Gastrocnemius medialis (tissue), 4 donors: Measurements from ENCODE around the gene NCOA3. TPM values are rescaled to one million over a fixed set of nuclear protein-coding genes. Genes with fewer than 3 reads are reported as not detected.

Source experiments
- ATAC-seq, 2 donors: fragments of 150-250 bp; one replicate each; pipeline ENCODE4 v1.9.1; 2016
- DNase-seq, 2 donors: peaks; one replicate each; pipeline ENCODE4 v3.0.0-alpha.2; 2019
- H3K27ac ChIP-seq, 4 donors: fragments of 200-600 bp; sonication (generic); 1 replicate in 1 of 4; 2 replicates in 3 of 4; pipeline ENCODE4 v1.5.1; 2016 to 2018; ENCODE audit warnings: mild to moderate bottlenecking in 2 of 4, moderate library complexity in 1 of 4
- H3K27me3 ChIP-seq, 3 donors: fragments of 200-600 bp; sonication (generic) in 2 of 3; 1 replicate in 1 of 3; 2 replicates in 2 of 3; pipeline versions ENCODE4 v1.5.1 to v1.6.0; 2016 to 2019; ENCODE audit warnings: mild to moderate bottlenecking in 1 of 3, moderate library complexity in 1 of 3
- H3K36me3 ChIP-seq, 2 donors: fragments of 200-600 bp; sonication (generic) in 1 of 2; one replicate each; pipeline ENCODE4 v1.5.1; 2017 to 2018
- H3K4me1 ChIP-seq, 2 donors: fragments of 200-600 bp; sonication (generic) in 1 of 2; one replicate each; pipeline ENCODE4 v1.5.1; 2016 to 2017; ENCODE audit warnings: mild to moderate bottlenecking in 2 of 2
- H3K4me3 ChIP-seq, 4 donors: fragments of 200-600 bp; sonication (generic) in 3 of 4; 1 replicate in 1 of 4; 2 replicates in 3 of 4; pipeline ENCODE4 v1.5.1; 2016 to 2019; ENCODE audit warnings: mild to moderate bottlenecking in 2 of 4
- H3K9me3 ChIP-seq, 3 donors: fragments of 200-600 bp; sonication (generic) in 2 of 3; 1 replicate in 1 of 3; 2 replicates in 2 of 3; pipeline ENCODE4 v1.5.1; 2016 to 2019
- CTCF ChIP-seq, 5 experiments: fragments of 450-650 bp in 3 of 5; fragments of 200-600 bp in 2 of 5; sonication (generic) in 2 of 5; IDR thresholded peaks in 4 of 5; conservative IDR thresholded peaks in 1 of 5; 1 replicate in 4 of 5; 2 replicates in 1 of 5; pipeline ENCODE4 v1.5.1; 2016 to 2019; ENCODE audit warnings: antibody characterized with exemption in 5 of 5, mild to moderate bottlenecking in 3 of 5, moderate library complexity in 3 of 5
- POLR2A ChIP-seq, 2 donors: fragments of 450-650 bp; IDR thresholded peaks; one replicate each; pipeline ENCODE4 v1.6.1; 2017; ENCODE audit warnings: antibody characterized with exemption in 2 of 2, mild to moderate bottlenecking in 2 of 2, moderate library complexity in 2 of 2
- in situ Hi-C, 4 donors: fragments of 200-750 bp; cut with MboI; loops; one replicate each; pipeline versions ENCODE4 v1.15.0 to v1.8.0; 2017; ENCODE audit warnings: low sequenced_read_pairs in 4 of 4
- intact Hi-C: fragments of 100-400 bp; cut with DNase I; formaldehyde crosslinking; loops from one replicate; pipeline ENCODE4 v1.15.1; 2023; ENCODE audit warnings: low total_unique reads
- total RNA-seq, 4 donors: library from RNA; depleted of rRNA; stranded (reverse); fragments of >200 nt; gene quantifications; one replicate each; pipeline versions ENCODE4 v1.1.0 to v1.2.3, GENCODE V29; 2016

The NCOA3 gene
- total RNA-seq, 4 donors from 2014 or later = 52.5 to 86.1 (median 70.1) TPM

GRCh38 chr20:47521059-47521808 lies 19.5 kb downstream of the NCOA3 start:
- no peak for DNase-seq
- H3K36me3 ChIP-seq = peaks cover 0 to 11% of the 10 kb centered on the region in 2 donors
- H3K4me1 ChIP-seq = peaks cover 9 to 21% of the 10 kb centered on the region in 2 donors
- no peak overlapping the region for H3K4me3 ChIP-seq
- no peak overlapping the region for H3K27ac ChIP-seq
- no peaks in the 10 kb centered on the region for H3K9me3 ChIP-seq
- no peaks in the 10 kb centered on the region for H3K27me3 ChIP-seq
- intact Hi-C loops = no loop called here
- ATAC-seq = no peak
- in situ Hi-C loops = loop anchor here in 1 of 4 donors (25.0 kb wide), 1 partner anchor 91 kb away; no protein-coding TSS in a partner anchor
- no peak for TF ChIP-seq POLR2A (IDR thresholded peaks at IDR 0.05)
- TF ChIP-seq CTCF (IDR thresholded peaks at IDR 0.05 in 4 of 5, conservative IDR thresholded peaks at IDR 0.05 in 1 of 5) = peak in 1 of 5 experiments; percentile 26

GRCh38 chr20:47524015-47524784 lies 22.5 kb downstream of the NCOA3 start:
- TF ChIP-seq POLR2A (IDR thresholded peaks at IDR 0.05) (no peak), CTCF (IDR thresholded peaks at IDR 0.05 in 4 of 5, conservative IDR thresholded peaks at IDR 0.05 in 1 of 5) (no peak)
- no peaks in the 10 kb centered on the region for H3K27me3 ChIP-seq
- intact Hi-C loops (no loop called here), in situ Hi-C loops (loop anchor here in 1 of 4 donors (25.0 kb wide), 1 partner anchor 88 kb away; no protein-coding TSS in a partner anchor)
- peaks cover 9 to 15% of the 10 kb centered on the region in 2 donors for H3K4me1 ChIP-seq
- ATAC-seq (no peak), DNase-seq (no peak)
- peak overlapping the region in 3 of 4 donors; percentile 14 to 42 (median 37) for H3K27ac ChIP-seq
- no peaks in the 10 kb centered on the region for H3K9me3 ChIP-seq
- H3K36me3 ChIP-seq = peaks cover 0 to 11% of the 10 kb centered on the region in 2 donors
- peak overlapping the region in 1 of 4 donors; percentile 1 for H3K4me3 ChIP-seq

GRCh38 chr20:47527004-47527800 lies 25.5 kb downstream of the NCOA3 start:
- intact Hi-C loops (no loop called here), in situ Hi-C loops (no loop called here)
- H3K4me3 ChIP-seq = no peak overlapping the region
- H3K9me3 ChIP-seq = no peaks in the 10 kb centered on the region
- H3K27me3 ChIP-seq = no peaks in the 10 kb centered on the region
- DNase-seq = no peak
- no peaks in the 10 kb centered on the region for H3K36me3 ChIP-seq
- no peak overlapping the region for H3K27ac ChIP-seq
- no peak for ATAC-seq
- TF ChIP-seq POLR2A (IDR thresholded peaks at IDR 0.05) = no peak
- TF ChIP-seq CTCF (IDR thresholded peaks at IDR 0.05 in 4 of 5, conservative IDR thresholded peaks at IDR 0.05 in 1 of 5) = no peak
- peaks cover 14 to 15% of the 10 kb centered on the region in 2 donors for H3K4me1 ChIP-seq

GRCh38 chr20:47529840-47530239 lies 28.2 kb downstream of the NCOA3 start:
- no peak for DNase-seq
- Histone ChIP-seq H3K27me3 (no peaks in the 10 kb centered on the region), H3K27ac (no peak overlapping the region), H3K36me3 (no peaks in the 10 kb centered on the region), H3K9me3 (no peaks in the 10 kb centered on the region), H3K4me3 (no peak overlapping the region), H3K4me1 (peaks cover 5 to 8% of the 10 kb centered on the region in 2 donors)
- ATAC-seq = no peak
- in situ Hi-C loops = no loop called here
- intact Hi-C loops = no loop called here
- TF ChIP-seq CTCF (IDR thresholded peaks at IDR 0.05 in 4 of 5, conservative IDR thresholded peaks at IDR 0.05 in 1 of 5) (no peak), POLR2A (IDR thresholded peaks at IDR 0.05) (no peak)
